HepG2 (cell line): ENCODE results near the gene FAM118A. TPM values are rescaled to one million over a fixed set of nuclear protein-coding genes. Genes with fewer than 3 reads are reported as not detected.

Experiments used
- ATAC-seq: fragments of 200-7000 bp; cut with Tn5 transposase; 3 replicates; pipeline ENCODE4 v1.9.1; 2020; ENCODE audit warnings: mild to moderate bottlenecking, moderate library complexity
- BruUV-seq: library from RNA; stranded (reverse); fragments of 400-500 nt; replicated peaks from 2 replicates; lab custom pipeline; 2021; lab: Mats Ljungman, UMichigan
- CTCF ChIA-PET: fragments of 300-600 bp; formaldehyde crosslinking; extraction: SDS; loops from one replicate; lab custom pipeline; 2021; ENCODE audit warnings: low total read pairs, inconsistent platforms, low intra/inter-chr PET ratio; lab: Yijun Ruan, JAX
- POLR2A ChIA-PET: fragments of 350-600 bp; sonication (Branson Sonifier 250); formaldehyde crosslinking; loops from one replicate; lab custom pipeline; 2020; ENCODE audit warnings: antibody characterized with exemption, inconsistent platforms; lab: Yijun Ruan, JAX
- DNase-seq: peaks from one replicate; pipeline ENCODE4 v3.0.0-alpha.2; 2015; ENCODE audit warnings: low spot score
- FAIRE-seq: peaks from 3 replicates; lab custom pipeline; 2011; peaks lifted over from hg19 to GRCh38; lab: Jason Lieb, UNC
- H2AFZ ChIP-seq: one replicate; pipeline ENCODE4 v1.6.1; 2011; ENCODE audit warnings: low read length, inconsistent platforms
- H3K27ac ChIP-seq: fragments of 300-600 bp; 3 replicates; pipeline ENCODE4 v1.8.0; 2011; ENCODE audit warnings: mixed run types, mild to moderate bottlenecking, mixed read lengths, low read length, inconsistent platforms; ENCODE audit not compliant: insufficient read depth; ENCODE audit errors: extremely low read length
- H3K27me3 ChIP-seq, 2 experiments: fragments of 200-600 bp in 1 of 2; 2 replicates in 1 of 2; 3 replicates in 1 of 2; pipeline versions ENCODE4 v1.6.0 to v1.8.0; 2011; ENCODE audit warnings: low read length in 2 of 2, mild to moderate bottlenecking in 2 of 2, moderate library complexity in 2 of 2, inconsistent platforms in 1 of 2; ENCODE audit not compliant: insufficient read depth in 2 of 2, control insufficient read depth in 1 of 2
- H3K36me3 ChIP-seq, 2 experiments: fragments of 200-600 bp in 1 of 2; replicated peaks in 1 of 2; 2 replicates in 1 of 2; 3 replicates in 1 of 2; pipeline versions ENCODE4 v1.5.1 to v1.8.0; 2011; ENCODE audit warnings: low read length in 2 of 2, inconsistent platforms in 1 of 2; ENCODE audit not compliant: insufficient read depth in 2 of 2, control insufficient read depth in 1 of 2
- H3K4me1 ChIP-seq: 2 replicates; pipeline ENCODE4 v1.5.1; 2012; ENCODE audit warnings: low read length, inconsistent platforms; ENCODE audit not compliant: insufficient read depth
- H3K4me2 ChIP-seq: 2 replicates; pipeline ENCODE4 v1.6.0; 2011; ENCODE audit warnings: low read depth, low read length, inconsistent platforms
- H3K4me3 ChIP-seq, 3 experiments: fragments of 200-600 bp in 1 of 3; sonication (generic), shearing (Covaris generic) in 1 of 3; replicated peaks in 1 of 3; 2 replicates each; pipeline ENCODE4 v1.5.1; 2011 to 2016; ENCODE audit warnings: low read length in 3 of 3, inconsistent platforms in 2 of 3, low read depth in 2 of 3, mild to moderate bottlenecking in 2 of 3, control low read depth in 1 of 3, mixed read lengths in 1 of 3; ENCODE audit not compliant: insufficient read depth in 1 of 3
- H3K79me2 ChIP-seq: one replicate; pipeline ENCODE4 v1.6.1; 2011; ENCODE audit warnings: low read length, inconsistent platforms; ENCODE audit not compliant: insufficient read depth
- H3K9ac ChIP-seq: 2 replicates; pipeline ENCODE4 v1.6.0; 2011; ENCODE audit warnings: mild to moderate bottlenecking, low read depth, low read length, inconsistent platforms; ENCODE audit not compliant: insufficient read depth
- H3K9me3 ChIP-seq: 2 replicates; pipeline ENCODE4 v1.5.1; 2012; ENCODE audit warnings: mild to moderate bottlenecking, low read length
- H4K20me1 ChIP-seq: 2 replicates; pipeline ENCODE4 v1.6.0; 2011; ENCODE audit warnings: inconsistent platforms, mild to moderate bottlenecking, low read length, moderate library complexity; ENCODE audit not compliant: insufficient read depth
- CTCF ChIP-seq: sonication (generic); formaldehyde crosslinking; IDR thresholded peaks from 2 replicates; pipeline ENCODE4 v1.5.0; 2020; ENCODE audit warnings: mild to moderate bottlenecking, missing genetic modification reagents, moderate library complexity
- EED ChIP-seq: sonication (generic); formaldehyde crosslinking; IDR thresholded peaks from 2 replicates; pipeline ENCODE4 v1.5.0; 2020; ENCODE audit warnings: mild to moderate bottlenecking, missing genetic modification reagents
- KLF16 ChIP-seq, 2 experiments: sonication (generic) in 1 of 2; formaldehyde crosslinking in 1 of 2; IDR thresholded peaks; 2 replicates each; pipeline versions ENCODE4 v1.6.1 to v1.8.0; 2016 to 2023; ENCODE audit warnings: missing genetic modification reagents in 2 of 2, missing compliant biosample characterization in 1 of 2
- PAXIP1 ChIP-seq: sonication (generic); formaldehyde crosslinking; conservative IDR thresholded peaks from 2 replicates; pipeline ENCODE4 v1.4.0; 2020; ENCODE audit warnings: mild to moderate bottlenecking, missing genetic modification reagents, moderate library complexity
- SIX4 ChIP-seq: sonication (generic); formaldehyde crosslinking; IDR thresholded peaks from 2 replicates; pipeline ENCODE4 v1.4.0; 2020; ENCODE audit warnings: missing genetic modification reagents
- TFE3 ChIP-seq: IDR thresholded peaks from 2 replicates; pipeline ENCODE4 v1.6.1; 2016
- THRA ChIP-seq: sonication (generic); formaldehyde crosslinking; IDR thresholded peaks from 2 replicates; pipeline ENCODE4 v1.4.0; 2020; ENCODE audit warnings: missing genetic modification reagents, borderline replicate concordance
- ZFP36L1 ChIP-seq: sonication (generic); formaldehyde crosslinking; IDR thresholded peaks from 2 replicates; pipeline ENCODE4 v1.8.0; 2022; ENCODE audit warnings: mild to moderate bottlenecking, missing genetic modification reagents, moderate library complexity
- ZNF124 ChIP-seq: sonication (generic); formaldehyde crosslinking; IDR thresholded peaks from 2 replicates; pipeline ENCODE4 v1.4.0; 2020; ENCODE audit warnings: missing genetic modification reagents
- ZNF292 ChIP-seq: sonication (generic); formaldehyde crosslinking; IDR thresholded peaks from 2 replicates; pipeline ENCODE4 v1.8.1; 2022; ENCODE audit warnings: mild to moderate bottlenecking, low read depth, missing genetic modification reagents, borderline replicate concordance
- ZNF30 ChIP-seq: sonication (generic); formaldehyde crosslinking; IDR thresholded peaks from 2 replicates; pipeline ENCODE4 v1.5.0; 2020; ENCODE audit warnings: mild to moderate bottlenecking, missing genetic modification reagents
- ZNF441 ChIP-seq: sonication (generic); formaldehyde crosslinking; IDR thresholded peaks from 2 replicates; pipeline ENCODE4 v1.7.0; 2021; ENCODE audit warnings: missing genetic modification reagents, borderline replicate concordance
- WGBS: methylation state at CpG from one replicate; pipeline ENCODE4 v1.1.6; 2017; ENCODE audit warnings: low lambda C conversion rate; 5-methylcytosine and 5-hydroxymethylcytosine counted together
- in situ Hi-C: cut with HindIII; loops from 2 replicates; pipeline ENCODE4 v1.10.0; 2017; ENCODE audit warnings: low pct_unique_long_range_greater_than_20kb; ENCODE audit not compliant: extremely low pct_ligation_motif_present
- intact Hi-C: fragments of 100-400 bp; cut with micrococcal nuclease; formaldehyde crosslinking; loops from one replicate; pipeline ENCODE4 v1.10.0; 2022; ENCODE audit not compliant: unreplicated experiment
- polyA plus RNA-seq, 8 experiments: library from polyadenylated mRNA; depleted of rRNA in 3 of 8; stranded (reverse) in 7 of 8; unstranded in 1 of 8; fragments of >200 nt; fragmentation: Illumina TruSeq in 4 of 8; extraction: Trizol in 4 of 8; gene quantifications; 2 replicates each; pipeline versions ENCODE4 v1.2.1 to v1.2.3, GENCODE V29; 2011 to 2016; ENCODE audit warnings: low read depth in 4 of 8, missing spikeins in 1 of 8, mixed read lengths in 1 of 8; ENCODE audit not compliant: insufficient read depth in 1 of 8
- total RNA-seq, 5 experiments: library from RNA; depleted of rRNA; stranded (reverse); fragments of >200 nt; fragmentation: Illumina TruSeq; extraction: Trizol; gene quantifications; 2 replicates each; pipeline ENCODE4 v1.2.3, GENCODE V29; 2016; ENCODE audit warnings: low read depth in 1 of 5

The FAM118A gene
- total and polyA plus RNA-seq, 2 of the 13 experiments (the other 11 are each of a cell fraction or from before 2014, with no cell fraction given) = 36.7 to 48.2 TPM

GRCh38 chr22:45281010-45281409, 28.7 kb upstream of the FAM118A start (continued):
- TF ChIP-seq PAXIP1 (CRISPR knock-in tag) = peak; percentile 43; the same call in 1 of the 2 replicates

GRCh38 chr22:45284705-45285262, 24.9 kb upstream of the FAM118A start, which contains the start of gene UPK3A:
Gene UPK3A, plus strand, starts transcription at chr22:45284949. Its CDS starts 65 bp downstream, at chr22:45285014.
- peak within 1 kb of the TSS; percentile 69 for H3K9ac ChIP-seq
- no peak for DNase-seq
- H3K9me3 ChIP-seq = no peaks in the 10 kb centered on the region
- TF ChIP-seq ZNF30 (CRISPR knock-in tag) = no peak
- no peak for TF ChIP-seq ZNF124
- TF ChIP-seq CTCF (CRISPR knock-in tag) = no peak
- TF ChIP-seq THRA (CRISPR knock-in tag) = no peak
- no peak for TF ChIP-seq ZNF441 (CRISPR knock-in tag)
- no peak for TF ChIP-seq SIX4 (CRISPR knock-in tag)
- TF ChIP-seq EED = no peak
- TF ChIP-seq TFE3 (CRISPR knock-in tag) = no peak
- no peak for TF ChIP-seq KLF16 (CRISPR knock-in tag; IDR thresholded peaks at IDR 0.05)
- no peak for TF ChIP-seq ZFP36L1
- no peak for TF ChIP-seq ZNF292 (CRISPR knock-in tag)
- TF ChIP-seq, all 625 proteins: peak for 0
- Histone ChIP-seq H3K36me3 (no peaks in the 10 kb centered on the region), H3K27me3 (no peaks in the 10 kb centered on the region), H3K4me3 (peak within 1 kb of the TSS; percentile 30 to 63 (median 37); a peak in 5 of 6 replicates), H3K79me2 (no peaks in the 10 kb centered on the region), H3K27ac (peak within 1 kb of the TSS; percentile 80), H3K4me1 (peaks cover 75% of the 10 kb centered on the region), H3K4me2 (peak within 1 kb of the TSS; percentile 89), H4K20me1 (no peaks in the 10 kb centered on the region), H2AFZ (no peak within 1 kb of the TSS)
- WGBS = 95% methylated on average over 32 of the region's 46 CpGs
- intact Hi-C loops = no loop called here
- no peak for ATAC-seq
- in situ Hi-C loops = no loop called here
- ChIA-PET CTCF (interaction anchor here (1.7 kb wide), 1 partner anchor 151 kb away, joined by 7 read pairs; no protein-coding TSS in a partner anchor), POLR2A (interaction anchor here (5.1 kb wide), 1 partner anchor 12 kb away, joined by 73 read pairs; no protein-coding TSS in a partner anchor)
- no peak for FAIRE-seq
- BruUV-seq = no TSS peak
